PC-3 (cell line): Measurements from ENCODE around the gene HMOX1.

Source experiments
- CTCF ChIP-seq: fragments of 300-600 bp; sonication (generic); conservative IDR thresholded peaks from 2 replicates; pipeline ENCODE4 v1.5.1; 2017; ENCODE audit warnings: antibody characterized with exemption, low read depth, mild to moderate bottlenecking, low read length
- EZH2 ChIP-seq: fragments of 300-600 bp; sonication (generic); IDR thresholded peaks from one replicate; pipeline ENCODE4 v1.6.1; 2017; ENCODE audit warnings: antibody characterized with exemption, mild to moderate bottlenecking, low read length; ENCODE audit not compliant: unreplicated experiment

DNA sequence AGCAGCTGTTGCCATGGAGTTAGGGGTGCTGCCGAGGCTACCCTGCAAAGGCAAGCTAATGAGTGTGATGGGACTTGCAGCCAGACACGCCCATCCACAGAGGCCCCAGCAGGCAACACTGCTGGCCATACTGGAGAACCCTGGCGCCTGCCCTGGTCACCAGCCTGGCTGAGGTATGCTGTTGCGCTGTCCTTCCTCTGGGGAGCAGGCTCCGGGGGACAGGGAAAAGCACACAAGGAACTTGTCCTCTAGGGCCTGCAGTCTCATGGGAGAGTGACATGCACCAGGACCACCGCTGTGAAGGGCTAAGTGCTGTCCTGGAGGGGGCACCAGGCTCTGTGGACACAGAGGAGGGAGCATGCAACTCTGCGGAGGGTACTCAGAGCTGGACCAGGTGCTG lies 45.4 kb upstream of the HMOX1 start:
- TF ChIP-seq EZH2 (no peak), CTCF (no peak)
